ENCODE data around the gene MYCN.

MYCN gene

DNA sequence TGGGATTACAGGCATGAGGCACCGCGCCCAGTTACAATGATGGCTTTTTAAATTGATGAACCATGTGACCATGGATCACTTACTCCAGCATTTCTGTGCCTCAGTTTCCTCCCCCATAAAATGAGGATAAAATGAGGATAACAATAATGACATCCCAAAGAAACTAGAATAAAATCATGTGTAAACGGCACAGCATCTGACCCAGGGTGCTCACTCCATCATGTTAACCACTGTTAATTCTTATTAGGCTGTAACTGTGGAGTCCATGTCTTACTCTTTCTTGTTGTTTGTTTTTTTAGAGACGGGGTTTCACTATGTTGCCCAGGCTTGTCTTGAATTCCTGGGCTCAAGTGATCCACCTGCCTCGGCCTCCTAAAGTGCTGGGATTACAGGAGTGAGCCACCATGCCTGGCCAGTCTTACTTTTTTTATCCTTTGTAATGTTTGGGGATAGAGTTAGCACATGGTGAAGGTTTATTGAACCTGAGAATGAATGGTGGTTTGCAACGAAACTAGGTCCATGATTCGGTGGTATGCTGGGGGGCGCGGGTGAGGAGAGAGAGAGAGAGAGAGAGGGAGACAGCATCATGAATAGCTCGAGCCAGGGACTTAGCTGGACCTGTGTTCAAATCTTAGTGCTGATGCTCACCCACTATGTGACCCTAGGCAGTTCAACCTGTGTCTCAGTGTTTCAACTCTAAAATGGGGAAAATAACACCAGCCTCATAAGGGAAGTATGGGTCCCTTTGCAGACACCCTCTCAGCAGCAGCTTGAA, 52.3 kb downstream of the MYCN start:
- DNase-seq (ENCODE audit: low spot score): no peak
- FAIRE-seq: no peak

DNA sequence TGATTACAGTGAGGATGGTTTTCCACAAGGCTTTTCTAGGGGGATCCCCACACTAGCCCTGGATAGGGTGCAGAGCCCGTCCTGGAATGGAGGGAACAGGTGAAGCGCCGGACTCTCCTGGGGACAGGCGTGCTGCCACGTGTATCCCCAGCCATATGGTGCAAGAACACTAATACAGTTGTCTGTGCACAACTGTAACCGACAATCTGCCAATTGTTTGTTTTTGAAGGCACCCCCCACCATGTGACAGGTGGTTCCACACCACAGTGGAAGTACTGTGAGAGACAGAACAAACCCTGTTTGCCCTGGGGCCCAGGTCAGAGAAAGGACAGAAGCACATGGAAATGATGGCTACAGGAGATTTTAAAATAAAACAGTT, 52.9 kb downstream of the MYCN start:
- no peak for DNase-seq (ENCODE audit: low spot score)
- FAIRE-seq: no peak

DNA sequence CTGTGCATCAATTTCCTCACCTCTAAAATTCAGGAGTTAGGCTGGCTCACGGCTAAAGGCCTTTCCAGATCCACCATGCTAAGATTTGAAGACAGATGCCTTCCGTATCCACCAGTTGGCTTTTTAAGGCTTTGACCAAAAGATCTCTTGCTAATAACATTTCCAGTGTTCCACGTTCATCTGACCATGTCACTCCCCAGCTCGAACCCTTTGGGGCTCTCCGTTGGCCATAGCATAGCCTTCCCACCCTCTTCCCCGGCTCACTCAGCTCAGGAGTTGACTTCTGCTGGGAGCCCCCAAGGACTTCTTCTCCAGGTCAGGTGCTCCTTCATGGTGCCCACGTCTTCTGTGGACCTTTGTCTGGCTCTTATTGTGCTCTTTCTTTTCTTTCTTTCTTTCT, 53.3 kb downstream of the MYCN start:
- DNase-seq (ENCODE audit: low spot score): no peak
- FAIRE-seq: no peak

DNA sequence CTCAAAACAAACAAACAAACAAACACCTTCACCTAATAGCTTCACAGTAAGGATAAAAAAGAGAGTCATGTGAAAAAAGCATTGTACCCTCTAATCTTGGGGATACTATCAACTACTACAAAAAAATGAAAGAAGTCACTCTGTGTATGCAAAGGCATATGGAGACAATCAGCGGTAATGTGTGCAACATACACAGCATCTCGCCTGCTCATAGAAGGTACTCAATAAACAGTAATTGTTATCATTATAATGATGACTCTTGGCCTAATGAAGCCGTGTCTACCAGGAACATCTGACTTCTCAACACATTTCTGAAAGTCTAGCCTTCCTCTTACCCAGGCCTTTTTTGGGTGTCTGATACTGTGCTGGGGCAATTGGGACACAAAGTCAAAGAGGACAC, 55.3 kb downstream of the MYCN start:
- DNase-seq (ENCODE audit: low spot score) (no peak), FAIRE-seq (no peak)
